B cell (primary cell): ENCODE measurements around the gene USP49. TPM values are rescaled to one million over a fixed set of nuclear protein-coding genes. Genes with fewer than 3 reads are reported as not detected.

Experiments used
- ATAC-seq: fragments of 200-7000 bp; cut with Tn5 transposase; one replicate; pipeline ENCODE4 v1.10.0; 2021; ENCODE audit warnings: low read depth, mild to moderate bottlenecking, moderate number of reproducible peaks, moderate library complexity
- CTCF ChIA-PET: fragments of 350-600 bp; sonication (Branson Sonifier 250); formaldehyde crosslinking; loops from one replicate; lab custom pipeline; 2021; ENCODE audit warnings: antibody characterized with exemption, inconsistent platforms; lab: Charles Lee
- POLR2A ChIA-PET: fragments of 350-600 bp; sonication (Branson Sonifier 250); formaldehyde crosslinking; loops from one replicate; lab custom pipeline; 2021; ENCODE audit warnings: antibody characterized with exemption; lab: Charles Lee
- DNase-seq: peaks from one replicate; pipeline ENCODE4 v3.0.0; 2013
- H2AFZ ChIP-seq: 2 replicates; pipeline ENCODE4 v1.6.1; 2012; ENCODE audit warnings: mild to moderate bottlenecking, low read depth, low read length; ENCODE audit not compliant: insufficient read depth, poor library complexity, severe bottlenecking
- H3K27ac ChIP-seq, 2 donors: 1 replicate in 1 of 2; 2 replicates in 1 of 2; pipeline ENCODE4 v1.5.1; 2012 to 2013; ENCODE audit warnings: low read length in 2 of 2, mild to moderate bottlenecking in 2 of 2, moderate library complexity in 1 of 2
- H3K27me3 ChIP-seq, 4 experiments: fragments of 200-600 bp in 1 of 4; sonication (generic) in 1 of 4; replicated peaks in 1 of 4; 1 replicate in 2 of 4; 2 replicates in 2 of 4; pipeline versions ENCODE4 v1.6.1 to v1.7.0; 2013 to 2016; ENCODE audit warnings: low read length in 3 of 4, mild to moderate bottlenecking in 2 of 4, mixed read lengths in 1 of 4, moderate library complexity in 1 of 4; ENCODE audit not compliant: insufficient read depth in 4 of 4, control insufficient read depth in 3 of 4; ENCODE audit errors: control extremely low read depth in 1 of 4
- H3K36me3 ChIP-seq, 2 experiments: replicated peaks in 1 of 2; 1 replicate in 1 of 2; 2 replicates in 1 of 2; pipeline versions ENCODE4 v1.6.1 to v1.7.1; 2013; ENCODE audit warnings: low read length in 1 of 2; ENCODE audit not compliant: insufficient read depth in 2 of 2, control insufficient read depth in 1 of 2; ENCODE audit errors: control extremely low read depth in 1 of 2, extremely low read depth in 1 of 2
- H3K4me1 ChIP-seq, 2 donors: fragments of 200-600 bp in 1 of 2; sonication (generic) in 1 of 2; 1 replicate in 1 of 2; 2 replicates in 1 of 2; pipeline versions ENCODE4 v1.5.1 to v1.6.1; 2013 to 2017; ENCODE audit warnings: low read length in 2 of 2; ENCODE audit not compliant: control insufficient read depth in 2 of 2, insufficient read depth in 2 of 2
- H3K4me2 ChIP-seq: replicated peaks from 2 replicates; pipeline ENCODE3; 2012; ENCODE audit warnings: mild to moderate bottlenecking, low read depth, low read length; ENCODE audit not compliant: poor library complexity, severe bottlenecking
- H3K4me3 ChIP-seq, 5 experiments: fragments of 200-600 bp in 1 of 5; sonication (generic) in 1 of 5; 1 replicate in 3 of 5; 2 replicates in 2 of 5; pipeline versions ENCODE4 v1.5.1 to v1.7.0; 2011 to 2016; ENCODE audit warnings: low read length in 4 of 5, mild to moderate bottlenecking in 4 of 5, low read depth in 2 of 5, control low read depth in 1 of 5, moderate library complexity in 1 of 5; ENCODE audit not compliant: insufficient read depth in 1 of 5; ENCODE audit errors: control extremely low read depth in 1 of 5, extremely low read depth in 1 of 5
- H3K79me2 ChIP-seq: fragments of 200-600 bp; sonication (generic); one replicate; pipeline ENCODE4 v1.6.0; 2016; ENCODE audit warnings: low read length; ENCODE audit not compliant: control insufficient read depth, insufficient read depth
- H3K9ac ChIP-seq: fragments of 200-600 bp; sonication (generic); 2 replicates; pipeline ENCODE4 v1.6.1; 2017; ENCODE audit warnings: mild to moderate bottlenecking, low read length, moderate library complexity
- H3K9me3 ChIP-seq, 3 donors: one replicate each; pipeline versions ENCODE4 v1.6.1 to v1.7.1; 2013; ENCODE audit warnings: low read length in 2 of 3; ENCODE audit not compliant: control insufficient read depth in 2 of 3, insufficient read depth in 1 of 3; ENCODE audit errors: control extremely low read depth in 1 of 3
- H4K20me1 ChIP-seq: 2 replicates; pipeline ENCODE4 v1.6.0; 2012; ENCODE audit warnings: mild to moderate bottlenecking, low read length; ENCODE audit not compliant: insufficient read depth, control insufficient read depth, poor library complexity, severe bottlenecking
- H3K27ac Mint-ChIP-seq: one replicate; pipeline ENCODE4 v1.8.0; 2021; ENCODE audit warnings: mixed read lengths
- H3K27me3 Mint-ChIP-seq: one replicate; pipeline ENCODE4 v1.8.0; 2021; ENCODE audit warnings: mixed read lengths
- H3K4me1 Mint-ChIP-seq: one replicate; pipeline ENCODE4 v1.8.0; 2021; ENCODE audit warnings: mixed read lengths
- H3K4me3 Mint-ChIP-seq: one replicate; pipeline ENCODE4 v1.8.0; 2021; ENCODE audit warnings: mixed read lengths
- H3K9me3 Mint-ChIP-seq: one replicate; pipeline ENCODE4 v1.8.0; 2022; ENCODE audit warnings: mixed read lengths; ENCODE audit not compliant: insufficient read depth
- CTCF ChIP-seq: fragments of 200-600 bp; IDR thresholded peaks from one replicate; pipeline ENCODE4 v1.8.0; 2022; ENCODE audit warnings: antibody characterized with exemption, mild to moderate bottlenecking
- EZH2 ChIP-seq: IDR thresholded peaks from 2 replicates; pipeline ENCODE4 v1.6.1; 2012; ENCODE audit warnings: borderline replicate concordance, low read depth, mild to moderate bottlenecking, moderate library complexity, low read length; ENCODE audit not compliant: insufficient read depth, poor library complexity, severe bottlenecking
- WGBS: methylation state at CpG from one replicate; pipeline ENCODE4 v1.1.5; 2013; ENCODE audit warnings: missing lambda C conversion rate; ENCODE audit not compliant: insufficient coverage; 5-methylcytosine and 5-hydroxymethylcytosine counted together
- intact Hi-C: fragments of 100-400 bp; cut with micrococcal nuclease; formaldehyde crosslinking; loops from one replicate; pipeline ENCODE4 v1.10.0; 2022
- polyA plus RNA-seq: library from polyadenylated mRNA; depleted of rRNA; stranded (reverse); fragments of >200 nt; gene quantifications from 2 replicates; pipeline ENCODE4 v1.2.3, GENCODE V29; 2012
- total RNA-seq, 2 donors: library from RNA; stranded (reverse); fragments of 120-200 nt in 1 of 2; gene quantifications; 1 replicate in 1 of 2; 2 replicates in 1 of 2; pipeline versions ENCODE4 v1.2.3 to v1.2.4, GENCODE V29; 2013 to 2022

The USP49 gene
- total and polyA plus RNA-seq, 2 donors (not counting 1 experiment from before 2014, with no cell fraction given): 2.6 to 9.9 TPM

- CTCF ChIA-PET: interaction anchor here (0.7 to 2.7 kb wide), 3 partner anchors 10 to 129 kb away, joined by 4 to 11 read pairs (median 4); no protein-coding TSS in a partner anchor
- DNase-seq: no peak
- no peak overlapping the region for H3K27ac Mint-ChIP-seq
These were observed 19.8 kb upstream of the USP49 start for GRCh38 chr6:41914869-41915530.

More at GRCh38 chr6:41914869-41915530, 19.8 kb upstream of the USP49 start:
- H3K4me1 Mint-ChIP-seq: peaks cover 20% of the 10 kb centered on the region
- H3K9ac ChIP-seq: no peak overlapping the region
- H3K27ac ChIP-seq: no peak overlapping the region
- no peak overlapping the region for H2AFZ ChIP-seq
- intact Hi-C loops: no loop called here
- H4K20me1 ChIP-seq: peaks cover 4% of the 10 kb centered on the region
- no peaks in the 10 kb centered on the region for H3K27me3 Mint-ChIP-seq
- WGBS: no CpG with 5 or more reads among the region's 4 CpGs
- POLR2A ChIA-PET: no interaction called here
- ATAC-seq: no peak
- no peaks in the 10 kb centered on the region for H3K9me3 ChIP-seq
- TF ChIP-seq EZH2 (no peak), CTCF (no peak)
- no peak overlapping the region for H3K4me2 ChIP-seq
- no peaks in the 10 kb centered on the region for H3K27me3 ChIP-seq
- no peak overlapping the region for H3K4me3 ChIP-seq
- H3K9me3 Mint-ChIP-seq: no peaks in the 10 kb centered on the region
- peaks cover 0 to 28% of the 10 kb centered on the region in 2 experiments for H3K36me3 ChIP-seq
- no peak overlapping the region for H3K4me3 Mint-ChIP-seq
- peaks cover 79% of the 10 kb centered on the region for H3K79me2 ChIP-seq
- H3K4me1 ChIP-seq: peaks cover 4 to 5% of the 10 kb centered on the region in 2 donors
